ENCODE measurements around the gene NAV3. TPM values are rescaled to one million over a fixed set of nuclear protein-coding genes. Genes with fewer than 3 reads are reported as not detected.

Gene NAV3
- total RNA-seq, 1 experiment from 2014 or later: 6.8 TPM

DNA sequence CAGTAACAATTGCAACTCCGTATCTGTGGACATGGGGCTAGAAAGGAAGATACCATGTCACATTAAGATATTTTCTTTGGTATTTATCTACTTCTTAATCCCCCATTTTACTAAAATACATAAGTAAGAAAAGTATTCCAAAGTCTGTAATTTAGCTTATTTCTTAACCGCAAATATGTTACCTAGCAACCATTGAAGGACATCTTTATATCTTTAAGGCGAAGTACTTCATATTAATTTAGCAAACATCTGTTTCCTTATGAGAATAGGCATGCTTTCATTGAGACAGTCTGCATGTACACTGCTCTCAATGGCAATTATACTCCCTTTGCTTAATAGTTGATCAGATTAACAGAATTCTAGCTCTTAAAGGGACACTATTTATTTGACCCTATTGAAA, 88.8 kb downstream of the NAV3 start:
- ATAC-seq (no peak), DNase-seq (no peak)
- H3K27ac ChIP-seq (ENCODE audit: low read length): no peak overlapping the region
- H2AFZ ChIP-seq (ENCODE audit: low read length): no peak overlapping the region
- no TSS peak for BruUV-seq (replicated peaks)
- H3K4me3 ChIP-seq (ENCODE audit: low read length): no peak overlapping the region
- no peak overlapping the region for H3K9ac ChIP-seq (ENCODE audit: low read length)
- TF ChIP-seq, protein P1, sequence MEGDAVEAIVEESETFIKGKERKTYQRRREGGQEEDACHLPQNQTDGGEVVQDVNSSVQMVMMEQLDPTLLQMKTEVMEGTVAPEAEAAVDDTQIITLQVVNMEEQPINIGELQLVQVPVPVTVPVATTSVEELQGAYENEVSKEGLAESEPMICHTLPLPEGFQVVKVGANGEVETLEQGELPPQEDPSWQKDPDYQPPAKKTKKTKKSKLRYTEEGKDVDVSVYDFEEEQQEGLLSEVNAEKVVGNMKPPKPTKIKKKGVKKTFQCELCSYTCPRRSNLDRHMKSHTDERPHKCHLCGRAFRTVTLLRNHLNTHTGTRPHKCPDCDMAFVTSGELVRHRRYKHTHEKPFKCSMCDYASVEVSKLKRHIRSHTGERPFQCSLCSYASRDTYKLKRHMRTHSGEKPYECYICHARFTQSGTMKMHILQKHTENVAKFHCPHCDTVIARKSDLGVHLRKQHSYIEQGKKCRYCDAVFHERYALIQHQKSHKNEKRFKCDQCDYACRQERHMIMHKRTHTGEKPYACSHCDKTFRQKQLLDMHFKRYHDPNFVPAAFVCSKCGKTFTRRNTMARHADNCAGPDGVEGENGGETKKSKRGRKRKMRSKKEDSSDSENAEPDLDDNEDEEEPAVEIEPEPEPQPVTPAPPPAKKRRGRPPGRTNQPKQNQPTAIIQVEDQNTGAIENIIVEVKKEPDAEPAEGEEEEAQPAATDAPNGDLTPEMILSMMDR (conservative IDR thresholded peaks at IDR 0.05; ENCODE audit: low read depth, low read length): no peak
- TF ChIP-seq EZH2phosphoT487 (IDR thresholded peaks at IDR 0.05; ENCODE audit: borderline replicate concordance, low read length) (no peak), EZH2 (IDR thresholded peaks at IDR 0.05; ENCODE audit: low read length, unreplicated experiment) (no peak)
- H3K9me3 ChIP-seq (ENCODE audit: low read length): no peaks in the 10 kb centered on the region
- intact Hi-C loops (cut with micrococcal nuclease): no loop called here
- H3K4me2 ChIP-seq (ENCODE audit: low read length): no peak overlapping the region
- POLR2A ChIA-PET (ENCODE audit: unreplicated experiment): interaction anchor here (0.6 kb wide), 1 partner anchor 972 kb away, joined by 5 read pairs; no protein-coding TSS in a partner anchor
- no peaks in the 10 kb centered on the region for H3F3A ChIP-seq (ENCODE audit: low read length, unreplicated experiment)
- peaks cover 52% of the 10 kb centered on the region for H3K27me3 ChIP-seq (ENCODE audit: low read length)
- no peaks in the 10 kb centered on the region for H3K36me3 ChIP-seq (ENCODE audit: low read depth, low read length)
- no peaks in the 10 kb centered on the region for H3K79me2 ChIP-seq (ENCODE audit: low read length)
- no peaks in the 10 kb centered on the region for H3K9me2 ChIP-seq (replicated peaks; ENCODE audit: low read length)
- CTCF ChIA-PET: no interaction called here
- no peaks in the 10 kb centered on the region for H3K4me1 ChIP-seq (ENCODE audit: insufficient read depth, low read length)
- no peaks in the 10 kb centered on the region for H4K20me1 ChIP-seq (ENCODE audit: low read length)

DNA sequence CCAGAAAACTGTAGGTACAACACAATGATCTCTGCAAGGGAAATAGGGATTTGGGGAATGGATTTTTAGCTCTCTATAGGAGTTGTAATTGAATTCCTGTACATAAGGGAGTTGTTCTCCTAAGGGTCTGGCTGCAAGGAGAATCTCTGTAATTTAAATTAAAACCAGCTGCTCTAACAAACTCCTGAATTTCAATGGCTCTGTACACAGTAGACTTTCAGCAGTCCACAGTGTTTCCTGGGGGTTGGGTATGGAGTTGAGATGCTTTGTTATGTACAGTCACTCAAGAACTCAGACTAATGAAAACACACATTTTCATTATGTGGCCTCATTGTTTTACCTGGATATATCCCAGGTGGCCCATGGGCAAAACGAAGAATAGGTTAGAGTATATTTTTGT, 93.2 kb downstream of the NAV3 start:
- no peaks in the 10 kb centered on the region for H3K79me2 ChIP-seq (ENCODE audit: low read length)
- H3K9ac ChIP-seq (ENCODE audit: low read length): no peak overlapping the region
- ATAC-seq (no peak), DNase-seq (no peak)
- H3K4me2 ChIP-seq (ENCODE audit: low read length): no peak overlapping the region
- H3K27me3 ChIP-seq (ENCODE audit: low read length): peaks cover 43% of the 10 kb centered on the region
- BruUV-seq (replicated peaks): no TSS peak
- POLR2A ChIA-PET (ENCODE audit: unreplicated experiment): no interaction called here
- CTCF ChIA-PET: no interaction called here
- H3K4me1 ChIP-seq (ENCODE audit: insufficient read depth, low read length): no peaks in the 10 kb centered on the region
- intact Hi-C loops (cut with micrococcal nuclease): no loop called here
- H2AFZ ChIP-seq (ENCODE audit: low read length): no peak overlapping the region
- H3K9me2 ChIP-seq (replicated peaks; ENCODE audit: low read length): no peaks in the 10 kb centered on the region
- TF ChIP-seq, protein P1 (conservative IDR thresholded peaks at IDR 0.05; ENCODE audit: low read depth, low read length): no peak
- TF ChIP-seq EZH2 (IDR thresholded peaks at IDR 0.05; ENCODE audit: low read length, unreplicated experiment) (no peak), EZH2phosphoT487 (IDR thresholded peaks at IDR 0.05; ENCODE audit: borderline replicate concordance, low read length) (no peak)
- no peaks in the 10 kb centered on the region for H3K9me3 ChIP-seq (ENCODE audit: low read length)
- no peak overlapping the region for H3K27ac ChIP-seq (ENCODE audit: low read length)
- no peaks in the 10 kb centered on the region for H4K20me1 ChIP-seq (ENCODE audit: low read length)
- H3K36me3 ChIP-seq (ENCODE audit: low read depth, low read length): no peaks in the 10 kb centered on the region
- no peak overlapping the region for H3K4me3 ChIP-seq (ENCODE audit: low read length)
- H3F3A ChIP-seq (ENCODE audit: low read length, unreplicated experiment): no peaks in the 10 kb centered on the region

DNA sequence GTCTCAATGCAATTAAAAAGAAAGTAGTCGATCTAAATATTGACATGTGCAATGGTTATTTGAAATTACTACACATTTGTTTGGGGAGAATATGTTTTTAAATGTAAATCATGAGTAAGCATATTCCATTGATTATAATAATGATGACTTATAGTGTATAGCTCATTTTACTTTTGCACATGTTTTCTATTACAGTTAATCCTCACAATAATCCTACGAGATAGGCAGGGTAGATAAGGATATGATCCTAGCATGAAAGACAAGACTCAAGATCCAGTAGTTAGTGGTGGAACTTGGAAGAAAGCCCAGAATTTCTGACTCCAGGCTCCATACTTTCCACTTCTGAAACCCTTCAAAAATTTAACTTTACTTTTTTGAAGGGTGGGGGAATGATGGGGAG, 94.0 kb downstream of the NAV3 start:
- Histone ChIP-seq H3K9me2 (replicated peaks; ENCODE audit: low read length) (no peaks in the 10 kb centered on the region), H4K20me1 (ENCODE audit: low read length) (no peaks in the 10 kb centered on the region), H3K36me3 (ENCODE audit: low read depth, low read length) (no peaks in the 10 kb centered on the region), H2AFZ (ENCODE audit: low read length) (no peak overlapping the region), H3K9me3 (ENCODE audit: low read length) (no peaks in the 10 kb centered on the region), H3K27me3 (ENCODE audit: low read length) (peaks cover 35% of the 10 kb centered on the region), H3K4me3 (ENCODE audit: low read length) (no peak overlapping the region), H3F3A (ENCODE audit: low read length, unreplicated experiment) (no peaks in the 10 kb centered on the region), H3K4me2 (ENCODE audit: low read length) (no peak overlapping the region), H3K27ac (ENCODE audit: low read length) (no peak overlapping the region), H3K79me2 (ENCODE audit: low read length) (no peaks in the 10 kb centered on the region), H3K9ac (ENCODE audit: low read length) (no peak overlapping the region), H3K4me1 (ENCODE audit: insufficient read depth, low read length) (no peaks in the 10 kb centered on the region)
- ChIA-PET CTCF (interaction anchor here (0.6 to 0.9 kb wide), 4 partner anchors 146 to 971 kb away, joined by 3 to 5 read pairs (median 4); no protein-coding TSS in a partner anchor), POLR2A (ENCODE audit: unreplicated experiment) (no interaction called here)
- DNase-seq: no peak
- intact Hi-C loops (cut with micrococcal nuclease): loop anchor here (1.0 kb wide), 3 partner anchors 76 to 200 kb away; no protein-coding TSS in a partner anchor
- TF ChIP-seq, protein P1 (conservative IDR thresholded peaks at IDR 0.05; ENCODE audit: low read depth, low read length): no peak
- TF ChIP-seq EZH2phosphoT487 (IDR thresholded peaks at IDR 0.05; ENCODE audit: borderline replicate concordance, low read length) (no peak), EZH2 (IDR thresholded peaks at IDR 0.05; ENCODE audit: low read length, unreplicated experiment) (no peak)
- no TSS peak for BruUV-seq (replicated peaks)
- ATAC-seq: no peak

All from PC-3 (cell line).